Ovary (tissue), 3 donors: ENCODE data around the gene BLTP3A.

Source experiments
- EP300 ChIP-seq: sonication (generic); formaldehyde crosslinking; IDR thresholded peaks from one replicate; pipeline ENCODE4 v1.6.1; 2017; ENCODE audit warnings: antibody characterized with exemption
- POLR2A ChIP-seq: fragments of 450-650 bp; IDR thresholded peaks from one replicate; pipeline ENCODE4 v1.6.1; 2017; ENCODE audit warnings: antibody characterized with exemption, mild to moderate bottlenecking, moderate library complexity
- TF ChIP-seq, protein P1 (sequence below), 3 donors: fragments of 450-650 bp in 2 of 3; fragments of 200-600 bp in 1 of 3; IDR thresholded peaks; one replicate each; pipeline versions ENCODE4 v1.5.1 to v1.8.0; 2016 to 2022; ENCODE audit warnings: antibody characterized with exemption in 3 of 3, mild to moderate bottlenecking in 1 of 3
- donor health status: DM: no; HTN: no; CAD: no.

DNA sequence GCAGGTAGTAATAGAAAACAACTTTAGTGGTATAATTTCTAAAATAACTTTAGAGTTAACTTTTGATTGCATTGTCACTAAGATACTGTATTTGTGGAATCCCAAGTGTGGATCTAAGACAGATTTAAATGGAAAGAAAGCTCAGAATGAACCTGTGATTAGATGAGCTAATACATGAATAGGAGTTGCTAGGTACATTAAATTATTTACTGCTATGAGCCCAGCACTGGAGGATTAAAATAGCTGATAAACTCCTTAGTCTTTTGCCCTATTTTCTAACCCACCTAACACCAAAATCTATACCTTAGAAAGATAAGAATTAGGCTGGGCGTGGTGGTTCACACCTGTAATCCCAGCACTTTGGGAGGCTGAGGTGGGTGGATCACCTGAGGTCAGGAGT, 23.7 kb upstream of the BLTP3A start:
- TF ChIP-seq POLR2A (no peak), EP300 (no peak)
- TF ChIP-seq, protein P1, sequence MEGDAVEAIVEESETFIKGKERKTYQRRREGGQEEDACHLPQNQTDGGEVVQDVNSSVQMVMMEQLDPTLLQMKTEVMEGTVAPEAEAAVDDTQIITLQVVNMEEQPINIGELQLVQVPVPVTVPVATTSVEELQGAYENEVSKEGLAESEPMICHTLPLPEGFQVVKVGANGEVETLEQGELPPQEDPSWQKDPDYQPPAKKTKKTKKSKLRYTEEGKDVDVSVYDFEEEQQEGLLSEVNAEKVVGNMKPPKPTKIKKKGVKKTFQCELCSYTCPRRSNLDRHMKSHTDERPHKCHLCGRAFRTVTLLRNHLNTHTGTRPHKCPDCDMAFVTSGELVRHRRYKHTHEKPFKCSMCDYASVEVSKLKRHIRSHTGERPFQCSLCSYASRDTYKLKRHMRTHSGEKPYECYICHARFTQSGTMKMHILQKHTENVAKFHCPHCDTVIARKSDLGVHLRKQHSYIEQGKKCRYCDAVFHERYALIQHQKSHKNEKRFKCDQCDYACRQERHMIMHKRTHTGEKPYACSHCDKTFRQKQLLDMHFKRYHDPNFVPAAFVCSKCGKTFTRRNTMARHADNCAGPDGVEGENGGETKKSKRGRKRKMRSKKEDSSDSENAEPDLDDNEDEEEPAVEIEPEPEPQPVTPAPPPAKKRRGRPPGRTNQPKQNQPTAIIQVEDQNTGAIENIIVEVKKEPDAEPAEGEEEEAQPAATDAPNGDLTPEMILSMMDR (IDR thresholded peaks at IDR 0.05), result no peak
